ENCODE results near the gene FUT4.

DNA sequence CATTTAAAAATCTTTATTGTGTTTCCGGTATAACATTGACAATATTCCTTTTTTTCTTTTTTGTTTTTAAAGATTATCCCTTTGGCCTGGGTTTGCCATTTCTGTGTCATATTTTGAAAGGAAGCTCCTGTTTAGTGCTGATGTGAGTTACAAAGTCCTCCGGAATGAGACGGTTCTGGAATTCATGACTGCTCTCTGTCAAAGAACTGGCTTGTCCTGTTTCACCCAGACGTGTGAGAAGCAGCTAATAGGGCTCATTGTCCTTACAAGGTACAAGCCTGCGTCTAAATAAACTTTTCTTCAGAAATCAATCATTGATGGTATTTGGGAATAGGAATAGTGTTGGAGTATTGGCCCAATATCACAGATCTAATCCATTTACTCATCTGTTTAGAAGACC is 43.3 kb downstream of the FUT4 start:
- TF ChIP-seq, protein P1, sequence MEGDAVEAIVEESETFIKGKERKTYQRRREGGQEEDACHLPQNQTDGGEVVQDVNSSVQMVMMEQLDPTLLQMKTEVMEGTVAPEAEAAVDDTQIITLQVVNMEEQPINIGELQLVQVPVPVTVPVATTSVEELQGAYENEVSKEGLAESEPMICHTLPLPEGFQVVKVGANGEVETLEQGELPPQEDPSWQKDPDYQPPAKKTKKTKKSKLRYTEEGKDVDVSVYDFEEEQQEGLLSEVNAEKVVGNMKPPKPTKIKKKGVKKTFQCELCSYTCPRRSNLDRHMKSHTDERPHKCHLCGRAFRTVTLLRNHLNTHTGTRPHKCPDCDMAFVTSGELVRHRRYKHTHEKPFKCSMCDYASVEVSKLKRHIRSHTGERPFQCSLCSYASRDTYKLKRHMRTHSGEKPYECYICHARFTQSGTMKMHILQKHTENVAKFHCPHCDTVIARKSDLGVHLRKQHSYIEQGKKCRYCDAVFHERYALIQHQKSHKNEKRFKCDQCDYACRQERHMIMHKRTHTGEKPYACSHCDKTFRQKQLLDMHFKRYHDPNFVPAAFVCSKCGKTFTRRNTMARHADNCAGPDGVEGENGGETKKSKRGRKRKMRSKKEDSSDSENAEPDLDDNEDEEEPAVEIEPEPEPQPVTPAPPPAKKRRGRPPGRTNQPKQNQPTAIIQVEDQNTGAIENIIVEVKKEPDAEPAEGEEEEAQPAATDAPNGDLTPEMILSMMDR (IDR thresholded peaks at IDR 0.05; ENCODE audit: poor library complexity): no peak
- no peak for TF ChIP-seq EZH2 (IDR thresholded peaks at IDR 0.05; ENCODE audit: borderline replicate concordance)
